ENCODE data around the gene MBNL1.

Gene MBNL1

GRCh38 chr3:152268555-152269055 is at the start of gene MBNL1:
MBNL1 (plus strand) TSS chr3:152268929; CDS start chr3:152300194, 31,265 bp downstream.
- peak; percentile 89 to 91 for DNase-seq

DNA sequence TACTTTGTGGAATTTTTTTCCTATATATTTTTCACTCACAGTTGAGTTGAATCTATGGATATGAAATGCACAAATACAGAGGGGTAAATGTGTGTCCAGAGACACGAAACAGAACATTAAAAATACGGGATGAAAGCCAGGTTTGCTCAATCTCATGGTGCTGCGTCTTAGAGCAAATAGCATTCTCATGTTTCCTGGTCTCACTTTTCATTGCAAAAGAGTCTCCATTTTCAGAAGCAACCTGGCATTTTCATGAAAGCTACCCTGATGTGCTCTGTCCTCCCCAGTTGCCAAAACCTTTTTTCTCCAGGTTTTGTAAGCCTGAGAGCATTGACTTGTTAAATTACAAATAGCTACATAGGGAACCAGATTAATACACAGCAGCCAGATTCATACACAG is 49.5 kb upstream of the MBNL1 start:
- DNase-seq = no peak

DNA sequence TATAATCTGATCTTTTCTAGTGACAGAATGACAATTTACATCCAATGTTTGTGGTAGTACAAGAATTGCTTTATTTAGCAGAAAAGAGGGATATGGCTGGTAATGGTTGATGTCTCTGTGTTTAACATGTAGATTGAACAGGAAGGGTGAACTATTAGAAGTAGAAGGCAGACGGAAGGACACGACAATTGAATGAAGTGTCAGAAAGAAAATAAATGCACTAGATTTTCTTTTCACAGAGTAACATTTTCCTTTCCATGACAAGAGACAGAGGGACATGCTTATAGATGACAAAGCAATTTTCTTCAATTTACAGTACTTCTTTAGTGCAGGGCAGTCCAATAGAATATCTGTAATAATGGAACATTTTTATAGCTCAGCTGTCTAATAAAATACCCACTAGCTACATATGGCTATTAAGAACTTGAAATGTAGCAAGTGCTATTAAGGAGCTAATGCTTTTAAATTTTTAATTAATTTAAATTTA is 48.9 kb upstream of the MBNL1 start:
- no peak for DNase-seq

- no peak for DNase-seq
These were observed 46.4 kb upstream of the MBNL1 start for GRCh38 chr3:152222327-152222726.

DNA sequence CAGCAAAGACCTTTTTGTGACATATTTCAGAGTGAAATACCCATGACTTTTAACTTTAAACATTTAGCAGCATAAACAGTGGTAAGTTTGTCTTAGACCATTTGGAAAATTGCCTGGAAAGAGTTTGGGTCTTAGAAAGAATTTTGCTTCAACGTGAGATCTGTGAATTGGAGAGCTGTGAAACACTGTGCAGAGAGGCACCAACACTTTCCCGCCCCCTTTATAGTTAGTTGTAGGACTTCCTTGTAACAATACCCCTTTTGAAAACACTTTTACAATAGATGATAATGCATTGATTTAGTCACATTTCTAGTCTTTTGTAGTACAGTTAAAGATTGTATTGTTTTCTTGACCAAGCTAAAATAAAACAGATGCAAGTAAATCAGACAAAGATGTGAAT is 43.5 kb upstream of the MBNL1 start:
- no peak for DNase-seq

DNA sequence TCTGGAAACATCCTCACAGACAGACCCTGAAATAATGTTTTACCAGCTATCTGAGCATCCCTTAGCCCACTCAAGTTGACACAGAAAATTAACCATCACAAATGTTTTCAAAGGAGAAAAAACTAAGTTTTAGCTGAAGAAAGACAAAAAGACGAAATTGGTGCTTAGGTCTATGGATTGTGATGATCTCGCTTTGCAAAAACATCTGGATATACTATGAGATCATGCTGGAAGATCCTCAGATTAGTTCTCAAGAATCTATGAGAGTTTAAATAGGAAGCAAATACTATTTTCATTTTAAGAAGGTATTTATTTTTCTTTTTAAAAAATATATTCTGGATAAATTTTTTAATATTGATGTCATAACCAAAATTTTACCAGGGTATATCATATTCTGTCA is 42.6 kb upstream of the MBNL1 start:
- no peak for DNase-seq

DNA sequence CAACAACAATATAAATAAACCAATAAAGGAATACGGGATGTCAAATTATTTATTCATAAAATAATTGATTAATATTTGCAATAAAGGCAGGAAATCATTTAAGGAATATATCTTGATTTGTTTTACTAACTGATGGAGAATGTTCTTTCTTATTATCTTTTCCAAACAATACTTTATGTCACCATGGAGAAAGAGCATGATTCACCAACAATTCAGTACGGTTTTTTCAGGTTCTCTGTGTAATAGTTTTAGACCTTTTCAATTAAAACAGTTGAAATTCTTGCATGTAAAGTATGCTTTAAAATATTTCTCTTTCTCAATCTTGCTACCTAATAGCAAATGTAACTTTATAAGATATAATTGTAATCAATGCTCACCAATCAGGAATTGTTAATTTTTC is 41.7 kb upstream of the MBNL1 start:
- DNase-seq = no peak

GRCh38 chr3:152229692-152230091 is 39.0 kb upstream of the MBNL1 start:
- no peak for DNase-seq

DNA sequence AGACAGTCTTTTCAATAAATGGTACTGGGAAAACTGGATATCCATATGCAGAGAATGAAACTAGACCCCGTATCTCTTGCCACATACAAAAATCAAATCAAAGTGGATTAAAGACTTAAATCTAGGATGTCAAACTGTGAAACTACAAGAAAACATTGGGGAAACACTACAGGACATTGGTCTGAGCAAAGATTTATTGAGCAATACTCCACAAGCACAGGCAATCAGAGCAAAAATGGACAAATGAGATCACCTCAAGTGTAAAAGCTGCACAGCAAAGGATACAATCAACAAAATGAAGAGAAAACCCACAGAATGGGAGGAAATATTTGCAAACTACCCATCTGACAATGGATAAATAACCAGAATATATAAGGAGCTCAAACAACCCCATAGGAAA is 38.4 kb upstream of the MBNL1 start:
- no peak for DNase-seq

DNA sequence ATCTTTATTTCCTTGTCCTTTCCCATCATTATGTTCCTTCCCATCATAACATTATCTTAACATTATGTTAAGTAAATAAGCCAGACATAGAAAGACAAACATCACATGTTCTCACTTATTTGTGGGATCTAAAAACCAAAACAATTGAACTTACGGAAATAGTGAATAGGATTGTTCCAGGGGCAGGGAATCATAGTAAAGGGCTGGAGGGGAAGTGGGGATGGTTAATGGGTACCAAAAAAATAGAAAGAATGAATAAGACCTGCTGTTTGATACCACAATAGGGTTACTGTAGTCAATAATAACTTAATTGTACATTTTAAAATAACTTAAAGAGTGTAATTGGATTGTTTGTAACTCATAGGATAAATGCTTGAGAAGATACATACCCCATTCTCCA is 36.7 kb upstream of the MBNL1 start:
- DNase-seq = peak in 1 of 2 experiments; percentile 26

- DNase-seq = peak in 1 of 2 experiments; percentile 70
These were observed 36.0 kb upstream of the MBNL1 start for GRCh38 chr3:152232679-152233078.

GRCh38 chr3:152234657-152235375 is 33.9 kb upstream of the MBNL1 start:
- DNase-seq = no peak

DNA sequence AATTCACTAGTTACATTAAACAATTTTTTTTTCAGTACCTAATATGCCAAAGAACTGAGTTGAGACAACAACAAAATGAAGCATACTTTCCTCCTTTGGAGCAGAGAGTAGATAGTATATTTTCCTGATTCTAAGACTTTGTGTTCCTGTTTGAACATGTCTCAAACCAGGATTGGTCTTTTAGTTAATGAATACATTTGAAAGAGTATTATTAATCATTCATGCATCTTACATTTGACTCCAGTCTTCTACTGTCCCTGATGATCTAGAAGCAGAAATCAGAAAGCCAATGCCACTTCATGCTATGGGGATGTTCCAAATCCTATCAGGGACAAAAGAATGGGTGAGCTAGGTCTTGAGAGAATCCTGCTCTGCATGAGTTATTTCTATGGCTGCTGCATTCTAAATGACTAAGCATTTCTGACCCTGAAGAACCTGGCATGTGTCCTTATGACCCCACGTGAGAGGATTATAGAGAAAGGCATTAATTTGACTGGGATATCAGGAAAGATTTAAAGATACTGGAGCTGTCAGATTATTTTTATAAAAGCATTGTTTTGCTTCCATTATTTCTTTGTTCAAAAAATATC is 32.9 kb upstream of the MBNL1 start:
- no peak for DNase-seq

- DNase-seq = no peak
These were observed 32.0 kb upstream of the MBNL1 start for GRCh38 chr3:152236716-152237115.

GRCh38 chr3:152241142-152242017 is 27.3 kb upstream of the MBNL1 start:
- no peak for DNase-seq

DNA sequence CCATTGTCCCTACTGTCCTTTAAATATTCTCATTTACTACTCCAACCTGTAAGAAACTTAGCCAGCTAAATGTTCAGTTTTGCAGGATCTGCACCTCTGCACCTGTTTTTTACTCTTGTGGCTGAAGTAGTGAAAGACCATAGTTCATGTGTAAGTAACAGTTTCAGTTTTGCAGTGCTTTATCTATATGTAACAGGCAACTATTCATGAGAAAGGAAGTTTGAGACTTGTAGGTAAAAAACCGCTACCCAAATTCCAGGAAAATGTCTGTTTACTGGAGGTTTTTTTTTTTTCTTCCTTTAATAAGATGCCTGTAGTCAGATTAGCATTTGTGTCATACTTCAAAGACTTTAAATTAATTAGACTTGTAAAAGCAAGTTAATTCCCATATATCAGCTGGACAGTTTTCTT is 25.4 kb upstream of the MBNL1 start:
- DNase-seq = no peak

- peak in 1 of 2 experiments; percentile 18 for DNase-seq
These were observed 24.8 kb upstream of the MBNL1 start for GRCh38 chr3:152243721-152244516.

DNA sequence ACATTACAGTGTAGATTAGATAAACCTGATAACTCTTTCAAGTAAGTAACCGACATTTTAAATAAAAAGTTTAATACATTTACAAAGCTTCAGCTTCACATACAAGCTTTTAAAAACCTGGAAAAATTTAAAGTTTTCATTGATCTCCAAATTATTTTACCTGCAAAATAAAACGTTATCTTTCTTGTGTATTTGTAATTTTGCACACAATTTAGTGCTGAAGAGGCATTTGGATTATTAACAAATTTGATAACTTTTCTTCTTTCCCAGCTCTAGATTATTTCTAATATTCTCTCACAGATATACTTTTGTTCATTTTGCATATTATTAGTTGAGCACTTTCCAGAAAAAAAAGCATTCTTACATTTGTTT is 24.2 kb upstream of the MBNL1 start:
- DNase-seq = no peak

GRCh38 chr3:152245498-152246170 is 23.1 kb upstream of the MBNL1 start:
- no peak for DNase-seq

GRCh38 chr3:152251916-152252315 is 16.8 kb upstream of the MBNL1 start:
- no peak for DNase-seq

DNA sequence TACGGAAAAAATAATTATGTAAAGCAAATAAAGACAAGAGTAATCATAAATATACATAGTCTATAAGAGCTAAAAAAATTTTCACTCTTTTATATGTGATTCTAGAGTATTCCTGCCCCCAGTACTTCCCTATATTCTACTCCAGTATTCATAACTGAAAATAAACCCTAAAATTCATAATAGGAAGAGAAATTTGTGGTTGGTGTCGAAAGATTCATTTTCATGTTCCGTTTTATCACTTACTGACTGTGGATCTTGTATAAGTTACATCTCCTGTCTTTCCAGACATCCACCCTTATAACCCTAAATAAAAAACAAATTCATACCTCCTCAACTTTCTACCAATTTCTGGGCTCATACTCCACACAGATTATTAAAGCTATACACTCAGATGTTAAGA is 16.0 kb upstream of the MBNL1 start:
- no peak for DNase-seq

GRCh38 chr3:152253514-152253913 is 15.2 kb upstream of the MBNL1 start:
- no peak for DNase-seq
